ENCODE measurements around the gene UST.

- no peak for TF ChIP-seq CTCF (optimal IDR thresholded peaks at IDR 0.05 in 1 of 3, IDR thresholded peaks at IDR 0.05 in 1 of 3, conservative IDR thresholded peaks at IDR 0.05 in 1 of 3; ENCODE audit: extremely low read depth in 1 of 3, insufficient read depth in 2 of 3, low read length in 3 of 3)
- TF ChIP-seq EZH2 (IDR thresholded peaks at IDR 0.05; ENCODE audit: low read length): no peak
Observed at GRCh38 chr6:149044528-149044927, 297.7 kb downstream of the UST start.
